ENCODE measurements around the gene UTP18. TPM values are rescaled to one million over a fixed set of nuclear protein-coding genes. Genes with fewer than 3 reads are reported as not detected.

Gene UTP18
- total and polyA plus RNA-seq, 2 donors (not counting 1 experiment from before 2014, with no cell fraction given): 27.9 to 29.2 TPM

DNA sequence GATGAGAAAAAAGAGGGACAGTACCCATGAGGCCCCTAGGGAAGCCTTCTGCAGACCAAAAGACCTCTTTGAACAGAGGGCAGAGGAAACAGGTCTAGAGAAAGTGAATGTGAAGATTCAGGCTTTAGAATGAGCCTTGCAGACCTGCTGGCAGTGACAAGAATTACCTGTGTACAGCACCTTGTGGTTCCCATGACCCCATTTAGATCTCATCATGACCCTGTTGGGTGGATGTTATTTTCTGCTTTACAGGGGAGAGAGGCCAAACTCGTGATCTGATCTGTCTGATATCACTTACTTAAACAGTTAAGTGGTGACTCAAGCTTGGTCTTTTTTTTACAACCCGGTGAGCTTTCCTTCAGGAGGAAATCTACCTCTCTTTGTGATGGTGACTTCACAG, 81.9 kb downstream of the UTP18 start:
- Histone ChIP-seq H3K79me2 (ENCODE audit: control insufficient read depth, insufficient read depth, low read length) (no peaks in the 10 kb centered on the region), H3K36me3 (ENCODE audit: control insufficient read depth, insufficient read depth, low read length) (no peaks in the 10 kb centered on the region), H4K20me1 (ENCODE audit: control insufficient read depth, extremely low read depth, insufficient read depth, low read length) (no peaks in the 10 kb centered on the region), H3K4me1 (ENCODE audit: control insufficient read depth, extremely low read depth, insufficient read depth, low read length) (no peaks in the 10 kb centered on the region), H3K9me3 (ENCODE audit: control insufficient read depth, insufficient read depth, low read depth, low read length) (no peaks in the 10 kb centered on the region), H3K27ac (ENCODE audit: insufficient read depth, low read length) (no peak overlapping the region), H2AFZ (ENCODE audit: low read length) (no peak overlapping the region), H3K9ac (ENCODE audit: insufficient read depth, low read length) (no peak overlapping the region), H3K4me2 (ENCODE audit: extremely low read depth, insufficient read depth, low read length) (no peak overlapping the region), H3K27me3 (ENCODE audit: control insufficient read depth, insufficient read depth, low read length) (no peaks in the 10 kb centered on the region), H3K4me3 (replicated peaks in 1 of 4; ENCODE audit: control extremely low read depth in 1 of 4, insufficient read depth in 1 of 4, low read depth in 3 of 4, low read length in 4 of 4) (no peak overlapping the region)
- DNase-seq (ENCODE audit: low read depth in 2 of 2): no peak
- TF ChIP-seq, protein P1, sequence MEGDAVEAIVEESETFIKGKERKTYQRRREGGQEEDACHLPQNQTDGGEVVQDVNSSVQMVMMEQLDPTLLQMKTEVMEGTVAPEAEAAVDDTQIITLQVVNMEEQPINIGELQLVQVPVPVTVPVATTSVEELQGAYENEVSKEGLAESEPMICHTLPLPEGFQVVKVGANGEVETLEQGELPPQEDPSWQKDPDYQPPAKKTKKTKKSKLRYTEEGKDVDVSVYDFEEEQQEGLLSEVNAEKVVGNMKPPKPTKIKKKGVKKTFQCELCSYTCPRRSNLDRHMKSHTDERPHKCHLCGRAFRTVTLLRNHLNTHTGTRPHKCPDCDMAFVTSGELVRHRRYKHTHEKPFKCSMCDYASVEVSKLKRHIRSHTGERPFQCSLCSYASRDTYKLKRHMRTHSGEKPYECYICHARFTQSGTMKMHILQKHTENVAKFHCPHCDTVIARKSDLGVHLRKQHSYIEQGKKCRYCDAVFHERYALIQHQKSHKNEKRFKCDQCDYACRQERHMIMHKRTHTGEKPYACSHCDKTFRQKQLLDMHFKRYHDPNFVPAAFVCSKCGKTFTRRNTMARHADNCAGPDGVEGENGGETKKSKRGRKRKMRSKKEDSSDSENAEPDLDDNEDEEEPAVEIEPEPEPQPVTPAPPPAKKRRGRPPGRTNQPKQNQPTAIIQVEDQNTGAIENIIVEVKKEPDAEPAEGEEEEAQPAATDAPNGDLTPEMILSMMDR (conservative IDR thresholded peaks at IDR 0.05 in 1 of 2, IDR thresholded peaks at IDR 0.05 in 1 of 2; ENCODE audit: low read depth in 1 of 2, low read length in 2 of 2): no peak
- no peak for TF ChIP-seq EZH2 (IDR thresholded peaks at IDR 0.05; ENCODE audit: low read length, missing control alignments)

- no peaks in the 10 kb centered on the region for H4K20me1 ChIP-seq (ENCODE audit: control insufficient read depth, extremely low read depth, insufficient read depth, low read length)
- no peaks in the 10 kb centered on the region for H3K9me3 ChIP-seq (ENCODE audit: control insufficient read depth, insufficient read depth, low read depth, low read length)
- H3K4me3 ChIP-seq (replicated peaks in 1 of 4; ENCODE audit: control extremely low read depth in 1 of 4, insufficient read depth in 1 of 4, low read depth in 3 of 4, low read length in 4 of 4): no peak overlapping the region
- no peaks in the 10 kb centered on the region for H3K36me3 ChIP-seq (ENCODE audit: control insufficient read depth, insufficient read depth, low read length)
- H3K4me1 ChIP-seq (ENCODE audit: control insufficient read depth, extremely low read depth, insufficient read depth, low read length): no peaks in the 10 kb centered on the region
- TF ChIP-seq EZH2 (IDR thresholded peaks at IDR 0.05; ENCODE audit: low read length, missing control alignments): no peak
- TF ChIP-seq, protein P1 (conservative IDR thresholded peaks at IDR 0.05 in 1 of 2, IDR thresholded peaks at IDR 0.05 in 1 of 2; ENCODE audit: low read depth in 1 of 2, low read length in 2 of 2): no peak
- no peaks in the 10 kb centered on the region for H3K27me3 ChIP-seq (ENCODE audit: control insufficient read depth, insufficient read depth, low read length)
- no peak overlapping the region for H3K27ac ChIP-seq (ENCODE audit: insufficient read depth, low read length)
- H3K4me2 ChIP-seq (ENCODE audit: extremely low read depth, insufficient read depth, low read length): no peak overlapping the region
- no peak overlapping the region for H2AFZ ChIP-seq (ENCODE audit: low read length)
- no peak overlapping the region for H3K9ac ChIP-seq (ENCODE audit: insufficient read depth, low read length)
- no peak for DNase-seq (ENCODE audit: low read depth in 2 of 2)
- H3K79me2 ChIP-seq (ENCODE audit: control insufficient read depth, insufficient read depth, low read length): no peaks in the 10 kb centered on the region
Measured at GRCh38 chr17:51344532-51344931, 84.2 kb downstream of the UTP18 start.

DNA sequence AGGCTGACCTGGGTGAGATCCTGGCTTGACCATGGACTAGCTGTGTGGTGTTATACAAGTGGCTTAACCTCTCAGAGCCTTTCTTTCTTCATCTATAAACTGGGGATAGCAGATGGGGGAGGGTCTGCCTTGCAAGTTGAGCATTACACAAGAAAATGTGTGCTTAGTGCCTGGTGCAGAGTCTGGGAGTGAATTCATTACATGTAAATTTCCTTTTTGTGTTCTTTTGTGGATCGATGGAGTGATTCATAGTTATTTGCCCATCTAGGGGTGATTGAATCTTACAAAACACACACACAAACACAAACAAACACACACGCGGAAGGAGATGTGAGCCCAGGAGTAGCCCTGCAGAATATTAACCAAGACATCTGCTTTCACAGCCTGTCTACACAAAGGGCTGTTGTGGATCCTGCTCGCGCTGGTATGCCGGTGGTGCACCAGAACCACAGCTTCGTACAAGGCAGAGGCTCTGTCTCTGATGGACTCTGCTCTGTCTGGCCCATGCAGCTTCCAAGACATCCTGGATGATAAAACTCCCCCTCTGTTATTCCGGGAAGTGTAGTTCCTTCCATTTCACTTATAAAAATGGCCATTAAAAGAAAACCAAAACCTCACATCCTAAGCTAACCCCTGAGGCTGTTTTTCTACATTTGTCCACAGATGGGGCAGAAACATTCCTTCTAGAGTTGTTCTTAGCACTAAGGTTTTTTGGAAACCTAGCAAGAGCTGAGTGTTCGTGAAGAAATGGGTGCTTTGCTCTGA, 86.1 kb downstream of the UTP18 start:
- Histone ChIP-seq H2AFZ (ENCODE audit: low read length) (no peak overlapping the region), H4K20me1 (ENCODE audit: control insufficient read depth, extremely low read depth, insufficient read depth, low read length) (no peaks in the 10 kb centered on the region), H3K9me3 (ENCODE audit: control insufficient read depth, insufficient read depth, low read depth, low read length) (no peaks in the 10 kb centered on the region), H3K9ac (ENCODE audit: insufficient read depth, low read length) (no peak overlapping the region), H3K27me3 (ENCODE audit: control insufficient read depth, insufficient read depth, low read length) (no peaks in the 10 kb centered on the region), H3K27ac (ENCODE audit: insufficient read depth, low read length) (no peak overlapping the region), H3K4me3 (replicated peaks in 1 of 4; ENCODE audit: control extremely low read depth in 1 of 4, insufficient read depth in 1 of 4, low read depth in 3 of 4, low read length in 4 of 4) (no peak overlapping the region), H3K4me1 (ENCODE audit: control insufficient read depth, extremely low read depth, insufficient read depth, low read length) (no peaks in the 10 kb centered on the region), H3K4me2 (ENCODE audit: extremely low read depth, insufficient read depth, low read length) (no peak overlapping the region), H3K79me2 (ENCODE audit: control insufficient read depth, insufficient read depth, low read length) (no peaks in the 10 kb centered on the region), H3K36me3 (ENCODE audit: control insufficient read depth, insufficient read depth, low read length) (no peaks in the 10 kb centered on the region)
- no peak for TF ChIP-seq EZH2 (IDR thresholded peaks at IDR 0.05; ENCODE audit: low read length, missing control alignments)
- TF ChIP-seq, protein P1 (conservative IDR thresholded peaks at IDR 0.05 in 1 of 2, IDR thresholded peaks at IDR 0.05 in 1 of 2; ENCODE audit: low read depth in 1 of 2, low read length in 2 of 2): no peak
- DNase-seq (ENCODE audit: low read depth in 2 of 2): no peak

Other genes with a start within 250 kb of the UTP18 start
- gene SPAG9, start 139.7 kb upstream of the UTP18 start, total RNA-seq: 100 and 126 TPM in 2 replicates
- 41.4 and 49.8 TPM in 2 replicates for gene SPAG9, start 139.7 kb upstream of the UTP18 start, polyA plus RNA-seq
- 75.8 and 108 TPM in 2 replicates for gene NME1, start 107.0 kb upstream of the UTP18 start, total RNA-seq
- gene NME1, start 107.0 kb upstream of the UTP18 start, polyA plus RNA-seq: 220 and 374 TPM in 2 replicates
- gene NME2, start 94.1 kb upstream of the UTP18 start, total RNA-seq: 686 and 799 TPM in 2 replicates
- gene NME2, start 94.1 kb upstream of the UTP18 start, polyA plus RNA-seq: 605 and 802 TPM in 2 replicates
- gene MBTD1, start 497 bp upstream of the UTP18 start, total RNA-seq: 12.1 and 13.7 TPM in 2 replicates
- gene MBTD1, start 497 bp upstream of the UTP18 start, polyA plus RNA-seq: 2.9 and 4.4 TPM in 2 replicates